SK-N-SH (cell line): Measurements from ENCODE around the gene ARHGAP6. TPM values are rescaled to one million over a fixed set of nuclear protein-coding genes. Genes with fewer than 3 reads are reported as not detected.

Experiments used
- CTCF ChIA-PET: fragments of 300-600, 350-600 bp; formaldehyde crosslinking; extraction: SDS; loops from one replicate; lab custom pipeline; 2021; lab: Yijun Ruan, JAX
- POLR2A ChIA-PET: fragments of 350-600 bp; sonication (Branson Sonifier 250); formaldehyde crosslinking; extraction: SDS; loops from one replicate; lab custom pipeline; 2020; ENCODE audit warnings: antibody characterized with exemption, inconsistent platforms; lab: Yijun Ruan, JAX
- DNase-seq: peaks from one replicate; pipeline ENCODE4 v3.0.0; 2012
- H2AFZ ChIP-seq: fragments of 200-600 bp; sonication (generic); 2 replicates; pipeline ENCODE4 v1.8.1; 2016; ENCODE audit warnings: antibody characterized with exemption, mild to moderate bottlenecking, low read depth
- H3F3A ChIP-seq: fragments of 200-600 bp; sonication (generic); replicated peaks from 2 replicates; pipeline ENCODE3; 2016; ENCODE audit warnings: antibody characterized with exemption, mild to moderate bottlenecking; ENCODE audit not compliant: insufficient read depth
- H3K27ac ChIP-seq, 2 experiments: fragments of 200-500 bp in 1 of 2; fragments of 200-600 bp in 1 of 2; sonication (Bioruptor generic) in 1 of 2; sonication (generic), shearing (Covaris generic) in 1 of 2; 2 replicates each; pipeline versions ENCODE4 v1.5.1 to v1.6.1; 2014 to 2016; ENCODE audit warnings: low read depth in 2 of 2, inconsistent platforms in 1 of 2, low read length in 1 of 2, mild to moderate bottlenecking in 1 of 2, mixed read lengths in 1 of 2
- H3K27me3 ChIP-seq: fragments of 200-600 bp; sonication (generic), shearing (Covaris generic); 2 replicates; pipeline ENCODE4 v1.6.1; 2016; ENCODE audit warnings: mixed run types; ENCODE audit not compliant: insufficient read depth
- H3K36me3 ChIP-seq, 2 experiments: fragments of 200-500 bp in 1 of 2; fragments of 200-600 bp in 1 of 2; sonication (Bioruptor generic) in 1 of 2; sonication (generic) in 1 of 2; replicated peaks in 1 of 2; 2 replicates each; pipeline versions ENCODE3 to v1.5.1; 2014 to 2016; ENCODE audit warnings: low read length in 1 of 2, mild to moderate bottlenecking in 1 of 2; ENCODE audit not compliant: insufficient read depth in 2 of 2, control insufficient read depth in 1 of 2
- H3K4me1 ChIP-seq, 2 experiments: fragments of 200-500 bp in 1 of 2; fragments of 200-600 bp in 1 of 2; sonication (Bioruptor generic) in 1 of 2; sonication (generic), shearing (Covaris generic) in 1 of 2; 2 replicates each; pipeline versions ENCODE4 v1.5.1 to v1.6.1; 2014 to 2016; ENCODE audit warnings: low read depth in 1 of 2, low read length in 1 of 2, mixed run types in 1 of 2; ENCODE audit not compliant: insufficient read depth in 2 of 2, control insufficient read depth in 1 of 2
- H3K4me2 ChIP-seq: fragments of 200-600 bp; sonication (generic), shearing (Covaris generic); 2 replicates; pipeline ENCODE4 v1.6.1; 2017; ENCODE audit warnings: mixed run types
- H3K4me3 ChIP-seq, 2 experiments: fragments of 200-500 bp in 1 of 2; fragments of 200-600 bp in 1 of 2; sonication (Bioruptor generic) in 1 of 2; sonication (generic), shearing (Covaris generic) in 1 of 2; 2 replicates each; pipeline versions ENCODE4 v1.5.1 to v1.8.1; 2014 to 2016; ENCODE audit warnings: low read depth in 2 of 2, inconsistent platforms in 1 of 2, low read length in 1 of 2, mild to moderate bottlenecking in 1 of 2, mixed read lengths in 1 of 2, moderate library complexity in 1 of 2
- H3K79me2 ChIP-seq: fragments of 200-600 bp; sonication (generic); 2 replicates; pipeline ENCODE4 v1.8.1; 2017; ENCODE audit warnings: mild to moderate bottlenecking; ENCODE audit not compliant: insufficient read depth
- H3K9ac ChIP-seq: fragments of 200-600 bp; sonication (generic); 2 replicates; pipeline ENCODE4 v1.6.1; 2017; ENCODE audit warnings: mixed run types
- H3K9me2 ChIP-seq: fragments of 200-600 bp; sonication (generic); 2 replicates; pipeline ENCODE4 v1.6.1; 2017; ENCODE audit warnings: mixed run types
- H3K9me3 ChIP-seq: fragments of 200-600 bp; sonication (generic); 2 replicates; pipeline ENCODE4 v1.6.1; 2017; ENCODE audit warnings: mixed run types, mild to moderate bottlenecking, moderate library complexity
- H4K20me1 ChIP-seq: fragments of 200-600 bp; sonication (generic); 2 replicates; pipeline ENCODE4 v1.6.1; 2017; ENCODE audit warnings: mild to moderate bottlenecking, mixed run types; ENCODE audit not compliant: insufficient read depth
- CHD2 ChIP-seq: fragments of 150-350 bp; IDR thresholded peaks from 2 replicates; pipeline ENCODE4 v1.6.1; 2018; ENCODE audit warnings: low read length; ENCODE audit not compliant: partially characterized antibody
- CTCF ChIP-seq: fragments of 200-600 bp; sonication (generic); IDR thresholded peaks from 2 replicates; pipeline ENCODE4 v1.6.1; 2017; ENCODE audit warnings: antibody characterized with exemption, mild to moderate bottlenecking, moderate library complexity
- EZH2phosphoT487 ChIP-seq: fragments of 200-600 bp; sonication (generic); IDR thresholded peaks from 2 replicates; pipeline ENCODE4 v1.6.1; 2017; ENCODE audit warnings: low read depth, mixed run types, mild to moderate bottlenecking, antibody characterized with exemption, moderate library complexity, borderline replicate concordance
- FOSL2 ChIP-seq: IDR thresholded peaks from 2 replicates; pipeline ENCODE4 v1.4.0; 2012; ENCODE audit warnings: low read depth, mild to moderate bottlenecking, moderate library complexity, borderline replicate concordance
- FOXJ3 ChIP-seq: sonication (generic); formaldehyde crosslinking; IDR thresholded peaks from 2 replicates; pipeline ENCODE4 v1.5.1; 2020; ENCODE audit warnings: mild to moderate bottlenecking, missing genetic modification reagents
- FOXM1 ChIP-seq: IDR thresholded peaks from 2 replicates; pipeline ENCODE4 v1.4.0; 2012; ENCODE audit warnings: low read depth, mild to moderate bottlenecking
- MXI1 ChIP-seq: IDR thresholded peaks from 2 replicates; pipeline ENCODE4 v1.6.1; 2012; ENCODE audit warnings: mild to moderate bottlenecking, low read depth, low read length, improper control_type of control experiment
- RXRA ChIP-seq: IDR thresholded peaks from 2 replicates; pipeline ENCODE4 v1.4.0; 2012; ENCODE audit warnings: low read depth, mild to moderate bottlenecking, borderline replicate concordance
- SMC3 ChIP-seq: IDR thresholded peaks from 2 replicates; pipeline ENCODE4 v1.6.1; 2012; ENCODE audit warnings: low read depth, low read length, improper control_type of control experiment
- USF1 ChIP-seq: IDR thresholded peaks from 2 replicates; pipeline ENCODE4 v1.4.0; 2012; ENCODE audit warnings: low read depth, borderline replicate concordance
- USF2 ChIP-seq: fragments of 150-350 bp; IDR thresholded peaks from 2 replicates; pipeline ENCODE4 v1.6.1; 2017; ENCODE audit warnings: antibody characterized with exemption, low read length, low read depth, borderline replicate concordance
- ZBTB33 ChIP-seq: IDR thresholded peaks from 2 replicates; pipeline ENCODE4 v1.4.0; 2012; ENCODE audit warnings: low read depth, borderline replicate concordance
- WGBS: methylation state at CpG from one replicate; pipeline ENCODE4 v1.1.6; 2017; ENCODE audit warnings: low lambda C conversion rate; 5-methylcytosine and 5-hydroxymethylcytosine counted together
- polyA plus RNA-seq, 3 experiments: library from polyadenylated mRNA; depleted of rRNA; stranded (reverse); fragments of >200 nt; gene quantifications; 2 replicates each; pipeline ENCODE4 v1.2.3, GENCODE V29; 2012

The ARHGAP6 gene
- polyA plus RNA-seq, 1 of the 3 experiments (the other 2 are of a cell fraction): 0.16 TPM

- Histone ChIP-seq H4K20me1 (no peaks in the 10 kb centered on the region), H3K4me3 (no peak overlapping the region), H3K4me2 (no peak overlapping the region), H3K27ac (no peak overlapping the region), H3K9me2 (no peaks in the 10 kb centered on the region), H3F3A (no peaks in the 10 kb centered on the region), H3K4me1 (no peaks in the 10 kb centered on the region), H3K9me3 (no peaks in the 10 kb centered on the region), H3K36me3 (no peaks in the 10 kb centered on the region), H3K9ac (no peak overlapping the region), H3K79me2 (no peaks in the 10 kb centered on the region), H2AFZ (no peak overlapping the region), H3K27me3 (no peaks in the 10 kb centered on the region; the same call in 1 of the 2 replicates)
- POLR2A ChIA-PET: no interaction called here
- DNase-seq: no peak
- CTCF ChIA-PET: no interaction called here
- TF ChIP-seq EZH2phosphoT487 (no peak), ZBTB33 (no peak), USF1 (no peak), SMC3 (no peak), USF2 (no peak), CHD2 (no peak), RXRA (no peak), FOXM1 (no peak), CTCF (no peak), MXI1 (no peak), FOSL2 (no peak), FOXJ3 (no peak)
These were observed 77.6 kb downstream of the ARHGAP6 start for GRCh38 chrX:11588097-11588496.

GRCh38 chrX:11585174-11585573, 80.5 kb downstream of the ARHGAP6 start:
- Histone ChIP-seq H3K4me2 (no peak overlapping the region), H3K9me3 (no peaks in the 10 kb centered on the region), H3K9me2 (no peaks in the 10 kb centered on the region), H3K9ac (no peak overlapping the region), H3F3A (no peaks in the 10 kb centered on the region), H3K4me1 (no peaks in the 10 kb centered on the region), H3K4me3 (no peak overlapping the region), H4K20me1 (no peaks in the 10 kb centered on the region), H3K36me3 (no peaks in the 10 kb centered on the region), H3K79me2 (no peaks in the 10 kb centered on the region), H3K27me3 (no peaks in the 10 kb centered on the region; the same call in 1 of the 2 replicates), H3K27ac (no peak overlapping the region), H2AFZ (no peak overlapping the region)
- ChIA-PET POLR2A (no interaction called here), CTCF (no interaction called here)
- WGBS: 0% methylated on average over 1 of the region's 1 CpG
- DNase-seq: no peak
- no peak for TF ChIP-seq CTCF
